GM21526 (cell line): Measurements from ENCODE around the gene PGAP6.
"Not testable (repeated sequence)": the region's sequence is repeated elsewhere in the genome, so short reads cannot be mapped to it uniquely, and the experiment has no call there.

Experiments used
- ATAC-seq: cut with Tn5 transposase; IDR thresholded peaks from one replicate; pipeline ENCODE4 v1.9.1; 2021; ENCODE audit warnings: moderate library complexity; ENCODE audit not compliant: unreplicated experiment, low FRiP score

Gene PGAP6

GRCh38 chr16:381789-382717 is at the start of gene PGAP6:
Gene PGAP6, minus strand, starts transcription at chr16:381978. Its CDS starts 157 bp downstream, at chr16:381821.
- ATAC-seq = peak; percentile 43

- no peak for ATAC-seq
Observed at GRCh38 chr16:430904-431303, 49.1 kb upstream of the PGAP6 start.

GRCh38 chr16:427250-427649 is 45.5 kb upstream of the PGAP6 start:
- no peak for ATAC-seq

GRCh38 chr16:426906-427249 is 45.1 kb upstream of the PGAP6 start:
- ATAC-seq = no peak

- no peak for ATAC-seq
Observed at GRCh38 chr16:426115-426905, 44.5 kb upstream of the PGAP6 start.

GRCh38 chr16:425740-426114 is 43.9 kb upstream of the PGAP6 start:
- ATAC-seq = peak; percentile 26

- ATAC-seq = peak; percentile 76
Observed at GRCh38 chr16:425082-425718, 43.4 kb upstream of the PGAP6 start, which contains the start of gene RAB11FIP3. Gene RAB11FIP3, plus strand, starts transcription at chr16:425649. Its CDS starts 358 bp downstream, at chr16:426007.

- ATAC-seq = no peak
Observed at GRCh38 chr16:424623-425081, 42.9 kb upstream of the PGAP6 start.

GRCh38 chr16:424033-424622 is 42.4 kb upstream of the PGAP6 start:
- ATAC-seq = no peak

GRCh38 chr16:422179-422578 is 40.4 kb upstream of the PGAP6 start:
- not testable (repeated sequence) for ATAC-seq

GRCh38 chr16:415170-415498 is 33.4 kb upstream of the PGAP6 start:
- not testable (repeated sequence) for ATAC-seq

- ATAC-seq = no peak
Observed at GRCh38 chr16:414395-415169, 32.8 kb upstream of the PGAP6 start.

GRCh38 chr16:411576-412265 is 29.9 kb upstream of the PGAP6 start:
- ATAC-seq = no peak

GRCh38 chr16:410516-411178 is 28.9 kb upstream of the PGAP6 start:
- ATAC-seq = no peak

- ATAC-seq = no peak
Observed at GRCh38 chr16:407253-407652, 25.5 kb upstream of the PGAP6 start.

GRCh38 chr16:405548-406506 is 24.0 kb upstream of the PGAP6 start:
- ATAC-seq = no peak

GRCh38 chr16:404971-405486 is 23.3 kb upstream of the PGAP6 start:
- ATAC-seq = no peak
